BLaER1 treated with 17β-estradiol and CSF1 and Interleukin-3, amounts not matched to agents 10 nM and 100 nM (cell line): Measurements from ENCODE around the gene HPCAL4.
A peak's percentile ranks its signal among the peaks of the same experiment; 100 is the strongest.

Experiments
- H3K27ac ChIP-seq, 11 experiments: shearing (Covaris generic); formaldehyde crosslinking; 2 replicates each; pipeline ENCODE4 v1.8.1; 2022
- H3K27me3 ChIP-seq, 11 experiments: shearing (Covaris generic); formaldehyde crosslinking; 2 replicates each; pipeline ENCODE4 v1.8.1; 2022
- H3K36me3 ChIP-seq, 11 experiments: shearing (Covaris generic); formaldehyde crosslinking; 2 replicates each; pipeline ENCODE4 v1.8.1; 2022
- H3K4me1 ChIP-seq, 10 experiments: shearing (Covaris generic); formaldehyde crosslinking; 2 replicates each; pipeline ENCODE4 v1.8.1; 2022
- H3K4me2 ChIP-seq, 11 experiments: shearing (Covaris generic); formaldehyde crosslinking; 2 replicates each; pipeline ENCODE4 v1.8.1; 2022
- H3K4me3 ChIP-seq, 10 experiments: shearing (Covaris generic); formaldehyde crosslinking; 2 replicates each; pipeline ENCODE4 v1.8.1; 2022
- H3K9ac ChIP-seq, 11 experiments: shearing (Covaris generic); formaldehyde crosslinking; 2 replicates each; pipeline ENCODE4 v1.8.1; 2022
- H3K9me3 ChIP-seq, 11 experiments: shearing (Covaris generic); formaldehyde crosslinking; replicated peaks in 1 of 11; 2 replicates each; pipeline ENCODE4 v1.8.1; 2022
- H4K20me1 ChIP-seq, 11 experiments: shearing (Covaris generic); formaldehyde crosslinking; 2 replicates each; pipeline ENCODE4 v1.8.1; 2022
- Cebpa-rat ChIP-seq, 11 experiments: shearing (Covaris generic); IDR thresholded peaks; 2 replicates each; pipeline ENCODE4 v1.8.1; 2022

Gene HPCAL4

DNA sequence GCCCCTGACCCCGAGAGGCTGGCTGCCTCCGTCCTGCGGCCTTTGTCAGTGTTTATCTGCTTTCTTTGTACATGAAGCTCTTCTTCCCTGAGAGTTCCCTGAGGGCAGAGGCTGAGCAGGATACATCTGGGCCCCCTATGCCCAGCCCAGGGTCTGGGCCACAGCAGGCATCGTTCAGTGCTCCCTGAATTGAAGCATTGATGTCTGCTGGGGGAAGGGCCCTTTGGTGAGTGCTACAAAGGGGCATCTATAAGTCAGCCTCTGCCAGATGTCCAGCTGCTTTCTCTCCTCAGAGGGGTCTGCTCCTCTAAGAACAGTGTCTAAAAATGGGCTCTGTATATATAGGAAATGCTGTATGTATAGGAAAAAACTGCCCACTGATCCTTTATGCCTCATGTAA lies 53.9 kb downstream of the HPCAL4 start:
- H3K9me3 ChIP-seq, result no peaks in the 10 kb centered on the region
- TF ChIP-seq Cebpa-rat (IDR thresholded peaks at IDR 0.05), result no peak
- H3K4me1 ChIP-seq, result peaks cover 0 to 80% (median 61%) of the 10 kb centered on the region in 10 experiments; a peak in 17 of 20 replicates
- peak overlapping the region in 1 of 10 experiments; percentile 29; a peak in 2 of 20 replicates for H3K4me3 ChIP-seq
- H3K27ac ChIP-seq, result peak overlapping the region in 4 of 11 experiments; percentile 32 to 50 (median 35); a peak in 6 of 22 replicates
- no peaks in the 10 kb centered on the region for H4K20me1 ChIP-seq
- H3K4me2 ChIP-seq, result peak overlapping the region in 9 of 11 experiments; percentile 15 to 94 (median 92); a peak in 16 of 22 replicates
- peak overlapping the region in 7 of 11 experiments; percentile 3 to 51 (median 36); a peak in 7 of 22 replicates for H3K9ac ChIP-seq
- peaks cover 0 to 8% (median 0%) of the 10 kb centered on the region in 11 experiments; a peak in 2 of 22 replicates for H3K27me3 ChIP-seq
- H3K36me3 ChIP-seq, result peaks cover 0 to 2% (median 0%) of the 10 kb centered on the region in 11 experiments; a peak in 4 of 22 replicates

DNA sequence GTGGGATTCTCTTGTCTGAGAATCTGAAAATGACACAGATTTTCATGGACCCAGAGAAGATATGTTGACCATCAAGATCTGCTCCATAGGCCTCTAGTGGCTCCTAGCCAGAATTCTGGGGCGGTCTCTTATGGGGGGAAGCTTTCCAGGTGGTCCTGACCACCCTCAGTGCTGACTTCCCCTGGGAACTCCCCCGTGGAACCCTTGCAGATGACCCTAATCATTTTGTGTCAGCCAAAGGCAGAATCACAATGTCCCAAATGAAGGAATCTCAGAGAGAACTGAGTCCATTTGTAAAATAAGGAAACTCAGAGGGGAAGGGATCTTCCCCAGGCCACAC lies 55.4 kb downstream of the HPCAL4 start:
- Histone ChIP-seq H3K4me2 (peak overlapping the region in 9 of 11 experiments; percentile 2 to 92 (median 66); a peak in 16 of 22 replicates), H3K27ac (peak overlapping the region in 2 of 11 experiments; percentile 13 to 36; a peak in 3 of 22 replicates)

DNA sequence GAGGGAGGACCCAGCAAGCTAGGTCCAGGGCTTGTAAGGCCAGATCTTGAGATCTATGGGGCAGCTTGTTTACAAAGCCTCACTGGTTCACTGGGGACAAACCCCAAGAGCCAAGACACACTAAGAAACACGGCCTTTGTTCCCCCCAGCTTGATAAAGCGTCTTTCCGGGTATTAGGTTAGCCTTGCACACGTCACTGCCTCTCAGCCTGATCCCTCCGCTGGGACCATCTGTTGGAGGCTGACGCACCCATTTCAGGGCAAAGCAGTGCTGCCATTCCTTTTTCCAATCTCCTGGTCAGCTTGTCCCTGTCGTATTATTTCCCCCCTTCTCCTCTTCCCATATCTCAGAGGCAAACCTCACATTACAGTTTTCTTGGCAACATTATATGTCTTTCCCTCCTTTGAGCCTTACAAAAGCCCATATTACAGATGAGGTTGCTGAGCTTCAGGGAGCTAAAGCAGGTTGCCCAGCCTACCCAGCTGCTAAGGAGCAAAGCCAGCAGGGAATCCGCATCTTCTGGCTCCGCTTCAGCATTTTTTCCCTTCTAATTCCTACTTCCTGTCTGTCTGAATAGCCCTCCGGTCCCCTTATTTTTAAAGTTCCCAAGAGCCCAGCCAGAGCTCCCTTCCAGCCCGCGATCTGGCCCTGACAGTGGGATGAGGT lies 55.9 kb downstream of the HPCAL4 start:
- H3K4me1 ChIP-seq, result peaks cover 0 to 94% (median 79%) of the 10 kb centered on the region in 10 experiments; a peak in 17 of 20 replicates
- H3K9me3 ChIP-seq, result peaks cover 0 to 5% (median 0%) of the 10 kb centered on the region in 11 experiments; a peak in 1 of 22 replicates
- H3K4me2 ChIP-seq, result peak overlapping the region in 9 of 11 experiments; percentile 2 to 92 (median 66); a peak in 17 of 22 replicates
- TF ChIP-seq Cebpa-rat (IDR thresholded peaks at IDR 0.05), result no peak
- peak overlapping the region in 6 of 11 experiments; percentile 2 to 56 (median 33); a peak in 7 of 22 replicates for H3K27ac ChIP-seq
- peaks cover 0 to 22% (median 4%) of the 10 kb centered on the region in 11 experiments; a peak in 8 of 22 replicates for H3K36me3 ChIP-seq
- H3K27me3 ChIP-seq, result peaks cover 0 to 8% (median 0%) of the 10 kb centered on the region in 11 experiments; a peak in 2 of 22 replicates
- 0 out of 22 replicates have a peak overlapping the region, but pooled peaks of 1 of the 11 experiments have one; percentile 3 for H3K9ac ChIP-seq
- H4K20me1 ChIP-seq, result no peaks in the 10 kb centered on the region
- no peak overlapping the region for H3K4me3 ChIP-seq

More for the DNA sequence above, 55.4 kb downstream of the HPCAL4 start:
- TF ChIP-seq Cebpa-rat (IDR thresholded peaks at IDR 0.05), result no peak
- Histone ChIP-seq H3K9ac (0 out of 22 replicates have a peak overlapping the region, but pooled peaks of 2 of the 11 experiments have one; percentile 3 to 17), H3K9me3 (peaks cover 0 to 5% (median 0%) of the 10 kb centered on the region in 11 experiments; a peak in 1 of 22 replicates), H3K4me1 (peaks cover 0 to 93% (median 76%) of the 10 kb centered on the region in 10 experiments; a peak in 17 of 20 replicates), H4K20me1 (no peaks in the 10 kb centered on the region), H3K36me3 (peaks cover 0 to 17% (median 4%) of the 10 kb centered on the region in 11 experiments; a peak in 8 of 22 replicates), H3K4me3 (no peak overlapping the region), H3K27me3 (peaks cover 0 to 8% (median 0%) of the 10 kb centered on the region in 11 experiments; a peak in 2 of 22 replicates)

DNA sequence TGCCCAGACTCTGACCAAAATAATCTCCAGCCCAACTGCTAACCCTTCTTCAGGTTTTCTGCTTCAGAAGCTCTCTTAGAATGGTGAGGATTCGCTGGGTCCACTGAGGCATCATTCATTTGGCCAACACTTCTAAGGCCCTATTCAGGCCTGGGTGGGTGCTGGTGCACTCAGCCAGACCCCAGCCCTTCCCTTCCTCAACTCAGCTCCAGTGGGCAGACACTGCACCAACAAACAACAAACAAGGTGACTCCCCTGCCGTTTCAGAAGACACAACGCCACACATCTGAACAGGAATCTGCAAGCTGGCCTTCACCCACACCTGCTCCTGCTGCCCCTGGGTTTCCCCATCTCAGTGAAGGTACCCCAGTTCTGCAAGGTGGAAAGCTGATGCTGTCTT lies 57.8 kb downstream of the HPCAL4 start:
- no peak for TF ChIP-seq Cebpa-rat (IDR thresholded peaks at IDR 0.05)
- Histone ChIP-seq H3K27me3 (peaks cover 0 to 5% (median 0%) of the 10 kb centered on the region in 11 experiments; a peak in 1 of 22 replicates), H3K4me2 (peak overlapping the region in 6 of 11 experiments; percentile 0 to 39 (median 18); a peak in 6 of 22 replicates), H3K9ac (no peak overlapping the region), H3K27ac (peak overlapping the region in 2 of 11 experiments; percentile 22 to 29; a peak in 2 of 22 replicates), H3K36me3 (peaks cover 0 to 39% (median 12%) of the 10 kb centered on the region in 11 experiments; a peak in 12 of 22 replicates), H3K9me3 (peaks cover 0 to 5% (median 0%) of the 10 kb centered on the region in 11 experiments; a peak in 1 of 22 replicates), H4K20me1 (no peaks in the 10 kb centered on the region), H3K4me3 (no peak overlapping the region), H3K4me1 (peaks cover 0 to 84% (median 69%) of the 10 kb centered on the region in 10 experiments; a peak in 16 of 20 replicates)

DNA sequence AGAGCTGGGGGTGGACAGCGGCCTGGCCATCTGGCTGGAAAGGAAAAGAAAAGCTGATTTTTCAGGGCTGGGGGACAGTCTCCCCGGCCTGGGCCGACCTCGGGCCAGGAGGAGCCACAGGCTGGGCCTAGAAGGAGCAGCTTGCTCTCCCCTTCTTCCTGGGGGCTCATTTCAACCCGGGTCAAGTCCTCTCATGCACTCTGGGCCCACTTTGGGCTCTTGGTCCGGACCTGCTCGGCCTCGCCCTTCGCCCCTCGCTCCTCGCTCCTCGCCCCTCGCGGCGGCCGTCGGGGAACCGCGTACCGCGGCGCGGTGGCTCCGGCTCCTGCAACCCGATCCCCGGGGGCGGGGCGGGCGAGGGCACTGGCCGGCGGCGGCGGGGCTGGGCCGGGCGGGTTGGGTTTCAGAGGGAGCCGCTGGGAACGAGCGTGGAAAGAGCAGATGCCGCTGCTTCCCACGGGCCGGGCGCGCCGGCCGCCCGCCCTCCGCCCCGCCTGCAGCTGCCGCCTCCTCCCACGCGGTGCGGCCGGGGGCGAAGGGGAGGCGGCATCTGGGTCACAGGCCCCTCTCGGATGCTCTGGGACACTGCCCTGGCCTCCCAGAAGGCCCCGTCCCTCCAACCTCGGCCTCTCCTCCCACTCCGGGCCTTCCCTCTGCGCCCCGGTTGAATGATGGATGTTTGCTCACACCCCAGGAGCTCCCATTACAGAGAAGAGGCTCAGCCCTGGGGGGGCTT lies 58.4 kb downstream of the HPCAL4 start:
- peaks cover 0 to 5% (median 0%) of the 10 kb centered on the region in 11 experiments; a peak in 1 of 22 replicates for H3K9me3 ChIP-seq
- H3K9ac ChIP-seq, result peak overlapping the region in 1 of 11 experiments; percentile 16; a peak in 1 of 22 replicates
- H3K4me1 ChIP-seq, result peaks cover 0 to 79% (median 64%) of the 10 kb centered on the region in 10 experiments; a peak in 16 of 20 replicates
- peak overlapping the region in 4 of 11 experiments; percentile 38 to 61 (median 48); a peak in 7 of 22 replicates for H3K27ac ChIP-seq
- H3K36me3 ChIP-seq, result peaks cover 0 to 42% (median 12%) of the 10 kb centered on the region in 11 experiments; a peak in 12 of 22 replicates
- peak overlapping the region in 6 of 11 experiments; percentile 0 to 60 (median 38); a peak in 10 of 22 replicates for H3K4me2 ChIP-seq
- no peak for TF ChIP-seq Cebpa-rat (IDR thresholded peaks at IDR 0.05)
- H4K20me1 ChIP-seq, result no peaks in the 10 kb centered on the region
- no peaks in the 10 kb centered on the region for H3K27me3 ChIP-seq
- H3K4me3 ChIP-seq, result no peak overlapping the region

- H3K4me1 ChIP-seq, result peaks cover 0 to 73% (median 58%) of the 10 kb centered on the region in 10 experiments; a peak in 16 of 20 replicates
- peak overlapping the region in 4 of 11 experiments; percentile 38 to 61 (median 48); a peak in 7 of 22 replicates for H3K27ac ChIP-seq
- peaks cover 0 to 48% (median 12%) of the 10 kb centered on the region in 11 experiments; a peak in 12 of 22 replicates for H3K36me3 ChIP-seq
- H3K4me2 ChIP-seq, result peak overlapping the region in 7 of 11 experiments; percentile 5 to 60 (median 36); a peak in 11 of 22 replicates
- peaks cover 0 to 5% (median 0%) of the 10 kb centered on the region in 11 experiments; a peak in 1 of 22 replicates for H3K9me3 ChIP-seq
- H3K9ac ChIP-seq, result peak overlapping the region in 1 of 11 experiments; percentile 16; a peak in 1 of 22 replicates
- H3K4me3 ChIP-seq, result no peak overlapping the region
- no peaks in the 10 kb centered on the region for H3K27me3 ChIP-seq
- TF ChIP-seq Cebpa-rat (IDR thresholded peaks at IDR 0.05), result no peak
- H4K20me1 ChIP-seq, result no peaks in the 10 kb centered on the region
Observed at GRCh38 chr1:39632323-39632681, 58.9 kb downstream of the HPCAL4 start.

DNA sequence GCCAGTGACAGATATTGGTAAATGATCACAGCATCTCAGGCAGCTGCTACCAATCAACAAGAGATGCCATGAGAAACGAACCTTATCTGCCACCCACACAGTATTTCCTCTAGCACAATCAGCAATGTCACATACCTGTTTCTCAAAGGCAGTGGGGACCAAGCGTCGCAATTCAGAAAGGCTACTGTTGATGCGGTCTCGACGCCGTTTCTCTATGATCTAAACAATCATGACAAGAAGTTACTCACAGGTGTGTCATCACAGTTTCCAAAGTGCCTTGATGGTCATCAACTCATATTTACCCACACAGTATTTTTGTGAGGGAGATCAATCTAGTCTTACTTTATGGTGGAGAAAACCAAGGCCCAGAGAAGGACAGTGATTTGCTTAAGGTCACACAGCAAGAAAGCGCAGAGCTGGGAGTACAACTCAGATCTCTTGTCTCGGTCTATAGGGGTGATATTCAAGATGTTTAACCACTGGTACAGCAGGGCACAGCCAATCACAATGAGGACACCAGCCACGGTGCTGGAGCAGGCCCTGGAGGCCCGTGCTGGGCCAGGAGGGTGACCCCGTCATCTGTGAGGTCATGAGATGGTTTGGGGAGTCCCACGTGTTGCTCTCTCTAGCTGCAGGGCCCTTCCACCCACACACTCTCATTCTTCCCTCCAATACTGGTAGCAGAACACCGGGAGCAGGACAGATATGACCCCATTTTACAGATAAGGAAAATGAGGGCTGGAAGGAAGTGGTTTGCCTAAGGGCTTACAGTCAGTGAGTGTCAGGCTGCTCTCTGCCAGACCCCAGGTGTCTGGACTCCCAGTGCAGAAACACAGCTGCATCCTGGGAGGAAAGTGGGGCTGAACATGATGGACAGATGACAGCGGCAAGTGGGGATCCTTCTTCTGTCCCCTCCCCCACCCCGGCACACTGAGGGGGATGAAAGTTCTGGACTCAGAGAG lies 59.6 kb downstream of the HPCAL4 start:
- Histone ChIP-seq H3K9ac (no peak overlapping the region; a peak in 1 of 22 replicates), H3K36me3 (peaks cover 0 to 52% (median 12%) of the 10 kb centered on the region in 11 experiments; a peak in 12 of 22 replicates), H4K20me1 (no peaks in the 10 kb centered on the region; a peak in 1 of 22 replicates), H3K27ac (peak overlapping the region in 4 of 11 experiments; percentile 20 to 61 (median 46); a peak in 5 of 22 replicates), H3K9me3 (peaks cover 0 to 5% (median 0%) of the 10 kb centered on the region in 11 experiments; a peak in 1 of 22 replicates), H3K4me2 (peak overlapping the region in 7 of 11 experiments; percentile 5 to 60 (median 36); a peak in 13 of 22 replicates), H3K4me1 (peaks cover 0 to 73% (median 57%) of the 10 kb centered on the region in 10 experiments; a peak in 16 of 20 replicates), H3K4me3 (no peak overlapping the region), H3K27me3 (no peaks in the 10 kb centered on the region)
- TF ChIP-seq Cebpa-rat (IDR thresholded peaks at IDR 0.05), result no peak
